NAMALWA (cell line): Measurements from ENCODE around the gene ZNF407.
"Not testable (repeated sequence)": the region's sequence is repeated elsewhere in the genome, so short reads cannot be mapped to it uniquely, and the experiment has no call there.

Source experiments
- DNase-seq: peaks from one replicate; pipeline ENCODE4 v3.0.0-alpha.2; 2015; ENCODE audit warnings: low spot score

The ZNF407 gene, protein sequence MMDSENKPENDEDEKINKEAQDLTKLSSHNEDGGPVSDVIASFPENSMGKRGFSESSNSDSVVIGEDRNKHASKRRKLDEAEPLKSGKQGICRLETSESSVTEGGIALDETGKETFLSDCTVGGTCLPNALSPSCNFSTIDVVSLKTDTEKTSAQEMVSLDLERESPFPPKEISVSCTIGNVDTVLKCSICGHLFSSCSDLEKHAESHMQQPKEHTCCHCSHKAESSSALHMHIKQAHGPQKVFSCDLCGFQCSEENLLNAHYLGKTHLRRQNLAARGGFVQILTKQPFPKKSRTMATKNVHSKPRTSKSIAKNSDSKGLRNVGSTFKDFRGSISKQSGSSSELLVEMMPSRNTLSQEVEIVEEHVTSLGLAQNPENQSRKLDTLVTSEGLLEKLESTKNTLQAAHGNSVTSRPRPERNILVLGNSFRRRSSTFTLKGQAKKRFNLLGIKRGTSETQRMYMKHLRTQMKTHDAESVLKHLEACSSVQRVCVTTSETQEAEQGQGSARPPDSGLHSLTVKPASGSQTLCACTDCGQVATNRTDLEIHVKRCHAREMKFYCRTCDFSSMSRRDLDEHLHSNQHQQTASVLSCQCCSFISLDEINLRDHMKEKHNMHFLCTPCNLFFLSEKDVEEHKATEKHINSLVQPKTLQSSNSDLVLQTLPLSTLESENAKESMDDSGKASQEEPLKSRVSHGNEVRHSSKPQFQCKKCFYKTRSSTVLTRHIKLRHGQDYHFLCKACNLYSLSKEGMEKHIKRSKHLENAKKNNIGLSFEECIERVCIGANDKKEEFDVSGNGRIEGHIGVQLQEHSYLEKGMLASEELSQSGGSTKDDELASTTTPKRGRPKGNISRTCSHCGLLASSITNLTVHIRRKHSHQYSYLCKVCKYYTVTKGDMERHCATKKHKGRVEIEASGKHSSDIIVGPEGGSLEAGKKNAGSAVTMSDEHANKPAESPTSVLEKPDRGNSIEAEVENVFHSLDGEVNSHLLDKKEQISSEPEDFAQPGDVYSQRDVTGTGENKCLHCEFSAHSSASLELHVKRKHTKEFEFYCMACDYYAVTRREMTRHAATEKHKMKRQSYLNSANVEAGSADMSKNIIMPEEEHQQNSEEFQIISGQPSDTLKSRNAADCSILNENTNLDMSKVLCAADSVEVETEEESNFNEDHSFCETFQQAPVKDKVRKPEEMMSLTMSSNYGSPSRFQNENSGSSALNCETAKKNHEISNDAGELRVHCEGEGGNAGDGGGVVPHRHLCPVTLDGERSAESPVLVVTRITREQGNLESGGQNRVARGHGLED (N-terminal part only)

DNA sequence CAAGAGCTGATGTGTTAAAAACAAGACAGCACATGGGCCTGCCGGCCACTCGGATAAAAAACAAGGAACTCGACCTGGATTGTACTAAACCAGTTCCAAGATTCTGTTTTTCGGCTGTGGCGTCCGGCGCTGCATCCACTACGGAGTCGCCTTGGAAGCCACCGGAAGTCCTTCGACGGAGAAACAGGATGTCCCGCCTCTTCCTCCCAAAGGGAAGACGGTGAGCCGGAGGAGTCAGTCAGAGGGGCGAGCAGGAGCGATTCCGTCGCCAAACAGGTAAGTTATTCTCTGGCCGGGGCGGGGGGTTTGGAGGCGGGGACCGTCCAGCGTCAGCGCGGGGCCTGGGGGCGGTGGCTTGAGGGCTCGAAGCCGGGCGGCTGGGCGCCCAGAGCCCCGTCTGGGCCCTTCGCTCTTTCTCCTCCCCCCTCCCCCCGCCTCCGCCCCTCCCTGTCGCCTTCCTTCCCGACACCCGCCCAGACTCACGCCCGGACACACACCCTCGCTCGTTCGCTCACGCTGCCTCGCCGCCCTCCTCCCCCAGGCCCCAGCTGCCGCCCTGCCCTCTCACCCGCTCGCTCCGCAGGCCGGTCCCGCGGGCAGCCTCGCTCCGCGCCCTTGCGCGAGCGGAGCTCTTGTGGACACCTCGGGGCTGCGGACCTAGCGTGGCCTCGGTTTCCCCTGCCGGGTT, at the start of gene ZNF407:
TSS of gene ZNF407 (plus strand) at position 209 of the 688 bp plus-strand sequence. CDS start 33,150 bp downstream, outside the sequence.
- peak; percentile 90 for DNase-seq

- DNase-seq: no peak
These were observed 48.0 kb upstream of the ZNF407 start for GRCh38 chr18:74549591-74550104.

DNA sequence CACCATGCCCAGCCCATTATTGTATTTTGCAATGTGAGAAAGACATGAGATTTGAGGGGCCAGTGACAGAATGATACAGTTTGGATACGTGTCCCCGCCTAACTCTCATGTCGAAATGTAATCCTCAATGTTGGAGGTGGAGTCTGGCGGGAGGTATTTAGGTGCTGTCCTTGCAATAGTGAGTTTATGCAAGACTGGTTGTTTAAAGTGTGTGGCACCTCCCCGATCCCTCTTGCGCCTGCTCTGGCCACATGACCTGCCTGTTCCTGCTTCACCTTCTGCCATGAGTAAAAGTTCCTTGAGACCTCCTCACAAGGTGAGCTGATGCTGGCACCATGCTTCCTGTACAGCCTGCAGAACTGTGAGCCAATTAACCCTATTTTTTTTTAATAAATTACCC, 46.8 kb upstream of the ZNF407 start:
- DNase-seq: no peak

- no peak for DNase-seq
These were observed 46.2 kb upstream of the ZNF407 start for GRCh38 chr18:74551452-74551851.

GRCh38 chr18:74551936-74552555, 45.6 kb upstream of the ZNF407 start:
- peak; percentile 86 for DNase-seq

GRCh38 chr18:74556126-74556525, 41.5 kb upstream of the ZNF407 start:
- DNase-seq: no peak

- DNase-seq: no peak
These were observed 39.6 kb upstream of the ZNF407 start for GRCh38 chr18:74558096-74558495.

DNA sequence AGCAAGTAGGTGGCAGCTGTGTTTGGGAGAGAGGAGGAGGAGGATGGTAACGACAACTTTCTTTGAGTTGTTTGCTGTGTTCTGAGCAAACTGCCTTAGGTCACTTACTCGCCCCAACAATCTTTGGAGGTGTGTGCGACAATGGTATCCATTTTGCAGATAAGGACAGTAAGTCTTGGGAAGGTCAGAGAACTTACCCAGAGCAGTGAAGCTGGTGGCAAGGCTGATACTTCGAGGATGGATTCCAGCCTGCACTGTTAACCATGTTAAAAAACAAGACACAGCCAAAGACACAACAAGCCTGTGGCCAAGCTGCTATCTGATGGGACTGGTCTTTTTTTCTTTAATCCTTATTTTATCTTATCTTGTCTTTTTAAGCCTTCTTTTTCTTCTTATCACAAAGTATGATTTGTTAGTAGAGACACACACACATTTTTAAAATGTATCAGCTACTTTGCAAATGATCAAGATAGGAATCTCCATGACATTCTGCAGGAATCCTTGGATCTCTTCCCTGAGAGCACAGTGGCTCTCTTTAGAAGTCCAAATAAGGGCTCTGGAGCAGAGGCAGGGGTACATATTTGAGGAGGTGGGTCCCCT, 35.4 kb upstream of the ZNF407 start:
- no peak for DNase-seq

DNA sequence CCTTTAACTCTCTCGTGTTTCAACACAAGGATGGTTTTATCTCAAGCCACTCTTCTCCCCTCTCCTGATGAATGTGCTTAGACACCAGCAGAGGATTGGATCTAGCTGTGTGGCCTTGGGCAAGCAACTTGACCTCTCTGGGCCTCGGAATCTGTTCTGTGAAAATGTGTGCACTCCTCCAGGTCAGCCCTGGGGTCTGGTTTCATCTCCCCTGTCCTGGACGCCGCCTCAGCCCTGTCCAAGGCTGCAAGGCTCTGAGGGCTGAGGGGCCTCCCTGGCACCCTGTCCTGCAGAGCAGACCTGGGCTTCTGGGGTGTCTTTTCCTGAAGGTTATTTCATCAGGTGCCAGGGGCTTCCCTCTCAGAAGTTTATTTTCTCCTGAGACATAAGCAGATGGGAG, 34.9 kb upstream of the ZNF407 start:
- DNase-seq: no peak

DNA sequence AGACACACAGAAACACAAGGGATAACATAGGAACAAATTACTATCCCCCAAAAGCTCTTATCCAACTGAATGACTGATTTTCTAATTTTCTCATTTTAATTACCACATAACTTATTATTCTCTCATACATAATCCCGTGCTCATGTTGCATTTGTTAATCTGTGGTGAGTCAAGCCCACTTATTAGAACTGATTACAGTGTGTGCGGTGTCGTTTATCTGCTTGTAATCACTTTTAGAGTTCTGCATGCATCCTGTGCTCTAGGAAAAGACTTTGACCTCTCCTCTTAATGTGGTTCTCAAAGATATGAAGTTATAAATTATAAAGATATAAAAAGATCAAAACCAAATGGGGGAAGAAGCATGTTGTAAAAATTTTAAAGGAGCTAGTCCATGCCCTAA, 33.7 kb upstream of the ZNF407 start:
- no peak for DNase-seq

DNA sequence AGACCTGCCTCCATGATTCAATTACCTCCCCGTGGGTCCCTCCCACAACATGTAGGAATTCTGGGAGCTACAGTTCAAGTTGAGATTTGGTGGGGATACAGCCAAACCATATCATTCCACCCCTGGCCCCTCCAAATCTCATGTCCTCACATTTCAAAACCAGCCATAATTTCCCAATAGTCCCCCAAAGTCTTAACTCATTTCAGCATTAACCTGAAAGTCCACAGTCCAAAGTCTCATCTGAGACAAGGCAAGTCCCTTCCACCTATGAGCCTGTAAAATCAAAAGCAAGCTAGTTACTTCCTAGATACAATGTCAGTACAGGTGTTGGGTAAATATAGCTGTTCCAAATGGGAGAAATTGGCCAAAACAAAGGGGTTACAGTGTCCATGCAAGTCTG, 32.5 kb upstream of the ZNF407 start:
- not testable (repeated sequence) for DNase-seq

DNA sequence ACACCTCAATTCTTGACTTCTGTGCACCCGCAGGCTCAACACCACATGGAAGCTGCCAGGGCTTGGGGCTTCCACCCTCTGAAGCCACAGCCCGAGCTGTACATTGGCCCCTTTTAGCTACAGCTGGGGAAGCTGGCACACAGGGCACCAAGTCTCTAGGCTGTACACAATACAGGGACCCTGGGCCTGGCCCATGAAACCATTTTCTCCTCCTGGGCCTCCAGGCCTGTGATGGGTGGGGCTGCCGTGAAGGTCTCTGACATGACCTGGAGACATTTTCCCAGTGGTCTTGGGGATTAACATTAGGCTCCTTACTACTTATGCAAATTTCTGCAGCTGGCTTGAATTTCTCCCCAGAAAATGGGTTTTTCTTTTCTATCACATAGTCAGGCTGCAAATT, 31.7 kb upstream of the ZNF407 start:
- not testable (repeated sequence) for DNase-seq

DNA sequence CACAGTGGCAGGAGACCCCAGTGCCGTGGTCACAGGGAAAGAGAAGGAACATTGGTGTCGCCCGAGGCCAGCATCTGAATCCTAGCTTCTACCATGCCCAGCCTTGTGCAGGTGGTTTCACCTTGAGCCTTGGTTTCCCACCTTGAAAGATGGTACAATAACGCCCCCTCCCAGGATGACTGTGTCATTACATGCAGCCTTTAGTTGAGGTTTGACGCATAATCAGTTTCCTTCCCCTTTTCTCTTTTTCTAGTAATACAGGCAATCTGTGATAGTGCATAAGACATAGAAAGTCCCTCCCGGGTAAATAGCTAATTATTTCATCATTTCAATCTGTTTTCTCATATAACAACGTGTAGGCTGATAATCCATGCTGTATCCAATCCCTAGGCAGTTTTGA, 29.8 kb upstream of the ZNF407 start:
- peak; percentile 29 for DNase-seq

- no peak for DNase-seq
These were observed 28.3 kb upstream of the ZNF407 start for GRCh38 chr18:74569401-74569800.

- no peak for DNase-seq
These were observed 27.4 kb upstream of the ZNF407 start for GRCh38 chr18:74570266-74570665.

GRCh38 chr18:74571895-74572680, 25.6 kb upstream of the ZNF407 start:
- DNase-seq: no peak

DNA sequence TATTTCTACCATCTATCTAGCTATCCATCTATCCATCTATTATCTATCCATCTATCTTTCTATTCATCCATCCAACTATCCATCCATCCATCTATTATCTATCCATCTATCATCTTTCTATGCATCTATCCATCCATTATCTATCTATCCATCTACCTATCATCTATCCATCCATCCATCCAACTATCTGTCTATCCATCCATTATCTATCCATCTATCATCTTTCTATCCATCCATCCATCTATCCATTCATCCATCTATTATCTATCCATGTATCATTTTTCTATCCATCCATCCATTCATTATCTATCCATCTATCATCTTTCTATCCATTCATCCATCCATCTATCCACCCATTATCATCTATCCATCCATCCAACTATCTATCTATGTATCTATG, 24.6 kb upstream of the ZNF407 start:
- no peak for DNase-seq

- DNase-seq: no peak
These were observed 22.8 kb upstream of the ZNF407 start for GRCh38 chr18:74574916-74575315.

DNA sequence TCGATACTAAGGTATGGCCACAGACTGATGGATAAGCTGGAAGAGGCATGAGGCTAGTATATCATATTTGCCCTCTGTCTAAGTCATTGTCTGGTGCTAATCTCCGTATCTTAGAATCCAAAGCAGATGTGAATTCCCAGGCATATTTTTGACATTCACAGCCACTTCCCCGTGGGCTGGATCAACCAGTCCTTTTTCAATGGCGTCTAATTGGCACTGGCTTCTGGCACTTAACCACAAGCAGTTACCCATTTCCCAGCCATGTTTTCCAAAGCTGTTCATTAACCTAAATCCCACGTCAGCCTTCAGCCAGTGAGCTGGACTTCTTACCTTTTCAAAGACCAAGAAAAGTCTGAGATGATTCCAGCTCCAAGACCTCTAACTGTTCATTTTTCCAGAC, 20.7 kb upstream of the ZNF407 start:
- no peak for DNase-seq
